GM12878 (cell line): ENCODE data around the gene IPP. TPM values are rescaled to one million over a fixed set of nuclear protein-coding genes. Genes with fewer than 3 reads are reported as not detected.

Source experiments
- ATAC-seq: fragments of 200-7000 bp; cut with Tn5 transposase; 3 replicates; pipeline ENCODE4 v1.9.1; 2020; ENCODE audit warnings: mild to moderate bottlenecking, moderate library complexity
- BruUV-seq: library from RNA; stranded (reverse); fragments of 400-500 nt; replicated peaks from 2 replicates; lab custom pipeline; 2021; lab: Mats Ljungman, UMichigan
- CTCF ChIA-PET: fragments of 300-600 bp; sonication (Branson Sonifier 250); formaldehyde crosslinking; extraction: SDS; loops from one replicate; lab custom pipeline; 2021; ENCODE audit warnings: inconsistent platforms; lab: Yijun Ruan, JAX
- POLR2A ChIA-PET: fragments of 350-600 bp; formaldehyde crosslinking; extraction: SDS; loops from one replicate; lab custom pipeline; 2021; ENCODE audit warnings: inconsistent platforms; lab: Charles Lee
- RAD21 ChIA-PET: fragments of 300-600 bp; sonication (Branson Sonifier 250); formaldehyde crosslinking; loops from one replicate; lab custom pipeline; 2023; ENCODE audit warnings: antibody characterized with exemption; ENCODE audit not compliant: unreplicated experiment; lab: Charles Lee
- SMC1A ChIA-PET: fragments of 300-600 bp; sonication (Branson Sonifier 250); formaldehyde crosslinking; loops from one replicate; lab custom pipeline; 2023; ENCODE audit not compliant: unreplicated experiment, uncharacterized antibody; lab: Charles Lee
- DNase-seq: peaks from one replicate; pipeline ENCODE4 v3.0.0-alpha.2; 2011; ENCODE audit warnings: low read depth, low spot score
- FAIRE-seq: peaks from 3 replicates; lab custom pipeline; 2011; peaks lifted over from hg19 to GRCh38; lab: Jason Lieb, UNC
- H2AFZ ChIP-seq: 2 replicates; pipeline ENCODE4 v1.6.0; 2011; ENCODE audit warnings: low read depth, low read length, control low read depth; ENCODE audit not compliant: control insufficient read depth
- H3K27ac ChIP-seq: 2 replicates; pipeline ENCODE4 v1.5.1; 2011; ENCODE audit warnings: control low read depth; ENCODE audit not compliant: control insufficient read depth, insufficient read depth
- H3K27me3 ChIP-seq, 2 experiments: replicated peaks in 1 of 2; 2 replicates each; pipeline versions ENCODE4 v1.6.0 to v1.6.1; 2011; ENCODE audit warnings: low read length in 1 of 2; ENCODE audit not compliant: control insufficient read depth in 2 of 2, insufficient read depth in 2 of 2
- H3K36me3 ChIP-seq, 2 experiments: 2 replicates each; pipeline ENCODE4 v1.5.1; 2011; ENCODE audit warnings: low read length in 1 of 2; ENCODE audit not compliant: control insufficient read depth in 2 of 2, insufficient read depth in 2 of 2
- H3K4me1 ChIP-seq: 2 replicates; pipeline ENCODE4 v1.6.1; 2011; ENCODE audit warnings: mild to moderate bottlenecking, low read length, moderate library complexity, mixed read lengths; ENCODE audit not compliant: control insufficient read depth, insufficient read depth
- H3K4me2 ChIP-seq: 2 replicates; pipeline ENCODE4 v1.6.0; 2011; ENCODE audit warnings: control low read depth; ENCODE audit not compliant: control insufficient read depth, insufficient read depth
- H3K4me3 ChIP-seq: fragments of 200-600 bp; sonication (generic); 2 replicates; pipeline ENCODE4 v1.5.1; 2016
- H3K79me2 ChIP-seq: 2 replicates; pipeline ENCODE4 v1.6.0; 2011; ENCODE audit warnings: low read length; ENCODE audit not compliant: control insufficient read depth, insufficient read depth
- H3K9ac ChIP-seq: 2 replicates; pipeline ENCODE4 v1.8.0; 2011; ENCODE audit warnings: low read length, control low read depth, mixed read lengths; ENCODE audit not compliant: control insufficient read depth, insufficient read depth
- H3K9me3 ChIP-seq: replicated peaks from 3 replicates; pipeline ENCODE4 v1.5.1; 2011; ENCODE audit warnings: mild to moderate bottlenecking, low read length; ENCODE audit not compliant: control insufficient read depth, insufficient read depth
- H4K20me1 ChIP-seq: 2 replicates; pipeline ENCODE4 v1.6.0; 2011; ENCODE audit not compliant: control insufficient read depth, insufficient read depth
- ATF3 ChIP-seq: IDR thresholded peaks from 2 replicates; pipeline ENCODE4 v1.6.1; 2011; ENCODE audit warnings: low read depth, mild to moderate bottlenecking, low read length, moderate library complexity, borderline replicate concordance; ENCODE audit errors: extremely low read depth
- BRCA1 ChIP-seq: IDR thresholded peaks from 2 replicates; pipeline ENCODE4 v1.6.1; 2011; ENCODE audit warnings: low read depth, low read length, improper control_type of control experiment
- DPF2 ChIP-seq: fragments of 450-650 bp; IDR thresholded peaks from 2 replicates; pipeline ENCODE4 v1.6.1; 2017; ENCODE audit warnings: mild to moderate bottlenecking
- IRF3 ChIP-seq: fragments of 450-650 bp; IDR thresholded peaks from 2 replicates; pipeline ENCODE4 v1.6.1; 2014; ENCODE audit warnings: mild to moderate bottlenecking
- KAT2A ChIP-seq: conservative IDR thresholded peaks from 2 replicates; pipeline ENCODE4 v1.6.1; 2011; ENCODE audit warnings: low read depth, low read length; ENCODE audit not compliant: control insufficient read depth
- MXI1 ChIP-seq: fragments of 150-350 bp; IDR thresholded peaks from 2 replicates; pipeline ENCODE4 v1.6.1; 2011; ENCODE audit warnings: low read depth, mild to moderate bottlenecking, inconsistent platforms, low read length, improper control_type of control experiment
- MYB ChIP-seq: fragments of 150-350 bp; IDR thresholded peaks from 2 replicates; pipeline ENCODE4 v1.6.1; 2014; ENCODE audit warnings: mild to moderate bottlenecking, low read depth, low read length, borderline replicate concordance
- NFYB ChIP-seq: IDR thresholded peaks from 2 replicates; pipeline ENCODE4 v1.6.1; 2011; ENCODE audit warnings: low read depth, mild to moderate bottlenecking, low read length, improper control_type of control experiment, moderate library complexity; ENCODE audit not compliant: insufficient read depth
- PML ChIP-seq: IDR thresholded peaks from 2 replicates; pipeline ENCODE4 v1.6.1; 2012; ENCODE audit warnings: low read length, inconsistent platforms
- POLR2AphosphoS2 ChIP-seq: IDR thresholded peaks from 2 replicates; pipeline ENCODE4 v1.6.1; 2011; ENCODE audit warnings: low read depth, mild to moderate bottlenecking, low read length, improper control_type of control experiment, moderate library complexity
- SIN3A ChIP-seq: IDR thresholded peaks from 2 replicates; pipeline ENCODE4 v1.6.1; 2012; ENCODE audit warnings: low read depth, low read length, improper control_type of control experiment
- TCF3 ChIP-seq: IDR thresholded peaks from 2 replicates; pipeline ENCODE4 v1.6.1; 2012; ENCODE audit warnings: low read depth, mild to moderate bottlenecking, low read length, borderline replicate concordance; ENCODE audit not compliant: insufficient read depth
- ZNF622 ChIP-seq: fragments of 450-650 bp; IDR thresholded peaks from 2 replicates; pipeline ENCODE4 v1.6.1; 2017; ENCODE audit warnings: mild to moderate bottlenecking, inconsistent platforms
- WGBS: methylation state at CpG from one replicate; pipeline ENCODE4 v1.1.6; 2016; ENCODE audit warnings: low lambda C conversion rate; ENCODE audit not compliant: insufficient replicate concordance, insufficient coverage; ENCODE audit errors: missing lambda C conversion rate; 5-methylcytosine and 5-hydroxymethylcytosine counted together
- in situ Hi-C: fragments of 300-500 bp; cut with MboI; formaldehyde crosslinking; loops from 9 replicates; pipeline ENCODE4 v1.14.3; 2018; ENCODE audit warnings: mixed read lengths
- intact Hi-C: fragments of 100-400 bp; cut with micrococcal nuclease; formaldehyde crosslinking; loops from one replicate; pipeline ENCODE4 v1.14.2; 2022; ENCODE audit not compliant: unreplicated experiment
- polyA plus RNA-seq, 11 experiments: library from polyadenylated mRNA; depleted of rRNA in 4 of 11; unstranded in 6 of 11; stranded (reverse) in 5 of 11; fragments of >200 nt; fragmentation: Nextera tagmentation in 4 of 11; fragmentation: Illumina TruSeq in 1 of 11; extraction: Ambion mirVana in 4 of 11; extraction: Trizol in 1 of 11; gene quantifications; 1 replicate in 1 of 11; 2 replicates in 10 of 11; pipeline versions ENCODE4 v1.2.1 to v1.2.3, GENCODE V29; 2011 to 2016; ENCODE audit warnings: inconsistent platforms in 2 of 11, missing spikeins in 2 of 11, low read depth in 1 of 11
- total RNA-seq, 4 experiments: library from RNA; depleted of rRNA in 3 of 4; stranded (reverse); fragments of >200 nt in 3 of 4; fragmentation: Illumina TruSeq in 1 of 4; extraction: Trizol in 1 of 4; gene quantifications; 2 replicates each; pipeline versions ENCODE4 v1.2.1 to v1.2.3, GENCODE V29; 2013 to 2021

IPP gene
- total and polyA plus RNA-seq, 10 of the 15 experiments (the other 5 are each of a cell fraction or from before 2014, with no cell fraction given) = 4.7 to 15.0 (median 10.4) TPM

DNA sequence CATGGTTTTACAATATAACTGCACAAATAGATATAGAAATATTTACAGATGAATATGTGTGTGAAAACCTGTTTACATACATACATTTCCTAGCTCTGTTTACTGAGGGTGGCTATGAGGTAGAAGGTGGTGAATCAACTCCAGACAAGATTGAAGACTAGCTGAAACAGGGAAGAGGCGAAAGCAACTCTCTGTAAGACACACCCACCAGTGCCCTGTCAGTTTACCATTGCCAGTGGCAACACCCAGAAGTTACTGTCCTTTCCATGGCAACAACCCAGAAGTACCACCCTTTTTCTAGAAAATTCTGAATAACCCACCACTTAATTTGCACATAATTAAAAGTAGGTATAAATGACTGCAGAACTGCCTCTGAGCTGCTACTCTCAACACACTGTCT lies 45.8 kb downstream of the IPP start:
- TF ChIP-seq BRCA1 (no peak), KAT2A (no peak), TCF3 (no peak), ZNF622 (no peak), PML (no peak), MXI1 (no peak), ATF3 (no peak), NFYB (no peak), SIN3A (no peak), IRF3 (no peak), POLR2AphosphoS2 (no peak), MYB (no peak), DPF2 (no peak)
- Histone ChIP-seq H3K4me3 (no peak overlapping the region), H3K4me1 (no peaks in the 10 kb centered on the region), H3K79me2 (no peaks in the 10 kb centered on the region), H3K9ac (no peak overlapping the region), H3K4me2 (no peak overlapping the region), H4K20me1 (no peaks in the 10 kb centered on the region), H2AFZ (no peak overlapping the region), H3K9me3 (no peaks in the 10 kb centered on the region; the same call in 2 of the 3 replicates), H3K27ac (no peak overlapping the region), H3K27me3 (no peaks in the 10 kb centered on the region), H3K36me3 (0 out of 4 replicates have a peak, but pooled peaks cover 0 to 3% of the 10 kb centered on the region in 2 experiments)
- RAD21 ChIA-PET = no interaction called here
- CTCF ChIA-PET = interaction anchor here (1.0 to 1.3 kb wide), 4 partner anchors 9 to 139 kb away, joined by 3 to 5 read pairs (median 4); no protein-coding TSS in a partner anchor
- SMC1A ChIA-PET = interaction anchor here (1.0 kb wide), 1 partner anchor 27 kb away, joined by 3 read pairs; no protein-coding TSS in a partner anchor
- no peak for DNase-seq
- in situ Hi-C loops (no loop called here), intact Hi-C loops (no loop called here)
- ATAC-seq = no peak
- no TSS peak for BruUV-seq
- POLR2A ChIA-PET = interaction anchor here (0.8 kb wide), 1 partner anchor 12 kb away, joined by 4 read pairs; no protein-coding TSS in a partner anchor
- no peak for FAIRE-seq
- 94% methylated on average over 1 of the region's 1 CpG for WGBS
